ENCODE measurements around the gene FRMD4A.
"Not testable (repeated sequence)": the region's sequence is repeated elsewhere in the genome, so short reads cannot be mapped to it uniquely, and the experiment has no call there.

FRMD4A gene

GRCh38 chr10:13830385-13830784 is 500.3 kb downstream of the FRMD4A start:
- no peak for DNase-seq

- no peak for DNase-seq
These were observed 500.9 kb downstream of the FRMD4A start for GRCh38 chr10:13829790-13830189.

GRCh38 chr10:13828284-13828683 is 502.4 kb downstream of the FRMD4A start:
- DNase-seq, result not testable (repeated sequence)

GRCh38 chr10:13827076-13827797 is 503.5 kb downstream of the FRMD4A start:
- DNase-seq, result no peak

GRCh38 chr10:13823709-13824405 is 506.9 kb downstream of the FRMD4A start:
- no peak for DNase-seq

- no peak for DNase-seq
These were observed 507.5 kb downstream of the FRMD4A start for GRCh38 chr10:13823096-13823708.

- no peak for DNase-seq
These were observed 508.2 kb downstream of the FRMD4A start for GRCh38 chr10:13822490-13822889.

GRCh38 chr10:13820964-13821337 is 509.8 kb downstream of the FRMD4A start:
- DNase-seq, result no peak

GRCh38 chr10:13820119-13820963 is 510.4 kb downstream of the FRMD4A start:
- no peak for DNase-seq

GRCh38 chr10:13816195-13816925 is 514.4 kb downstream of the FRMD4A start:
- DNase-seq, result no peak

- DNase-seq, result no peak
These were observed 515.0 kb downstream of the FRMD4A start for GRCh38 chr10:13815756-13816155.

- DNase-seq, result no peak
These were observed 517.2 kb downstream of the FRMD4A start for GRCh38 chr10:13813550-13813949.

- DNase-seq, result no peak
These were observed 517.9 kb downstream of the FRMD4A start for GRCh38 chr10:13812804-13813203.

- no peak for DNase-seq
These were observed 520.2 kb downstream of the FRMD4A start for GRCh38 chr10:13810568-13810967.

GRCh38 chr10:13809427-13809826 is 521.3 kb downstream of the FRMD4A start:
- no peak for DNase-seq

- DNase-seq, result no peak
These were observed 522.0 kb downstream of the FRMD4A start for GRCh38 chr10:13808556-13809391.

- no peak for DNase-seq
These were observed 524.3 kb downstream of the FRMD4A start for GRCh38 chr10:13806419-13806818.

- DNase-seq, result no peak
These were observed 526.9 kb downstream of the FRMD4A start for GRCh38 chr10:13803566-13804554.

GRCh38 chr10:13801907-13802288 is 528.8 kb downstream of the FRMD4A start:
- no peak for DNase-seq

Data from activated CD8-positive, alpha-beta memory T cell treated with anti-CD3 and anti-CD28 coated beads for 24 hours (primary cell).